Jurkat, Clone E6-1 (cell line): ENCODE measurements around the gene S100A9.
"Not testable (repeated sequence)": the region's sequence is repeated elsewhere in the genome, so short reads cannot be mapped to it uniquely, and the experiment has no call there.

Experiments
- DNase-seq: peaks from one replicate; pipeline ENCODE4 v3.0.0-alpha.2; 2011; ENCODE audit warnings: low read depth, low spot score
- H3K4me3 ChIP-seq: 2 replicates; pipeline ENCODE4 v1.5.1; 2011; ENCODE audit warnings: mild to moderate bottlenecking, low read length, control low read depth, moderate library complexity

S100A9 gene

DNA sequence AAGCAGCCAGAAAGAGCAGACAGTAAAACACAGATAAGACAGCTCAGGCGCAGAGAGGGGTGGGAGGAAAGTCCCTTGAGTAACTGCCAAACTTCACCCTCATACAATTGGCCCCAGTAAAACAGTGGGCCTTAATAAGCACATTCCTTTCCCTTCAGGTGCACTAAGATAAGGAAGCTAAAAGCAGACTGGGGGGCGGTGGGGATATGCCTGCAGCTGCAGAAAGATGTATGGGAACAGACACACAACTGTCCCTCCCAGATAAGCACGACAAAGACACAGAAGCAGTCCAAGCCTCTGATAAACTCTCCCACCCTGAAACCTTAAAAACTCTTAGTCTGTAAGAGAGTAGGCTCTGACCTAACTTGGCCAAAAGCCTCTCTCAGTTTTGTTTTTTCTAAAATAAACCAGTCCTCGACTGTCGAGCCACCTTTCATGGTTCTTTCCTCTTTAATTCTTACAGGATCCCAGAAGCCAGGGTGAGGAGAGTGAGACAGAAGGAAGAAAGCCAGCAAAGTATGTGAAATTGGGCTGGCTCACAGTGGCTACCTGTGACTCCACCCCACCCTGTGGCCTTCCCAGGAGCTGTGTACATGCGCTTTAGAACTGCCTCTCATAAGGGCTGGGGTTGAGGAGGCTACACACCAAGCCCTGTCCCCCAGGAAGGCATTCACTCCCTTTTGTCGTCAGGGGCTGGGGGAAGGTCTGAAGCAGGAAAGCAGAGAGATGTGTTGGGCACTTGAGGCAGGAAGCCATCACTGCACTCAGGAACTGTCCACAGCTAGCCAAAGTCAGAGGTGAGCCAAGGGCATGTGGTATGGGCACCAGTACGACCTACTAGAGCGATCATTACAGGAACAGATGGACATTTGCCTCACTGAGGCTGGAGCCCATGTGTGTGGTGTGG is 13.6 kb upstream of the S100A9 start:
- no peak overlapping the region for H3K4me3 ChIP-seq
- DNase-seq = peak; percentile 64

DNA sequence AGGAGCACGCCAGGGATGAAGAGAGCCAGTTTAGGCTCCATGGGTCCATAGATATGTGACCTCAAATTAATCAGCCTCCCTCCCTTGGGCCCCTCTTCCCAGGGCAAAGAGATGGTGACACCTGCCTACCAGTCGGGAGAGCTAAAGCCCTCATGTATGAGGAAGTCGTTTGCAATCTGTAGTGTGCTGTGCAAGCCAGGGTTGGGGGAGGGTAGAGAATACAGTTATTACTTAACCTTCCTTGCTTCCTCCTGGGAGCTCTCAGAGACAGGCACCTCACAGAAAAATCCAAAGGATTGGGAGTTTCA is 13.0 kb upstream of the S100A9 start:
- peak; percentile 61 for DNase-seq
- no peak overlapping the region for H3K4me3 ChIP-seq

DNA sequence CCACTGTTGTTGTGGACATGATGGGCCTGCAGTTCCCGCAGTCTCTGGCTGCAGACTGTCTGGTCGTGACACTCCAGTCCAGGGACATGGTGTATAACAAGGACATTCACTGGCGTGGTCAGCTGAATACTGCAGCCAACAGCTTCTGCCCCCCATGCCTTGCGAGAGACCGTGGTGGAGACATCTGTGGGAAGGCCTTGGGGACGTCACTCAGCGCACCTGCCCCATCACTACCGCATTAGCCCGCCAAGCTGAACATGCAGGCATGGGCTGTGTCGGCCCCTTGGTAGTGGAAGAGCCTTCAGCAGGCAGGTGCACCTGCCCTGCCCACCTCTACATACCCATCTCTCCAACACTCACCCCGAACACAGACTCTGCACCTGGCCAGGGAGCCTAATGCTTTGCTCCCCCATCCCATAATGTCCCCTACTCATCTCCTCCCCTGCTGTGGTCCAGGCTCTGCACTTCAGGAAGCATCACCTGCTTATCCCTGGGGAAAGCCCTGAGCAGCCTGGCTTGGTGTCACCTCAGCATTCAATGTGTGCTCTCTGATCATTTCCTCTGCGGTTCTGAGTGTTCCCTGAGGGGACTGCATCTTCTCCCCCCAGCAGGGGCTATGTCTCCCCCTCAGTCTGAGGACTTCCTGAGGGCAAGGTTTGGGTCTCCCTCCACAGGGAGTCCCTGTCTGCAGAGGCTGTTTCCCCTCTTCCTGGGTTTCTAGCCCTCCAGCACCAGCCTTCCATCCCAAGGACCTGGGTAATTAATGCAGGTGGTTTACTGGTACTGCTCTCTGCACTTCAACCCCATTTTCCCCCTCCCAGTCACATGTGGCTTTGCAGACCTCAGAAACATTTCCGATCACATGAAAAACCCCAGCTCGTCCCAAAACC is 12.2 kb upstream of the S100A9 start:
- H3K4me3 ChIP-seq = peak overlapping the region; percentile 32
- peak; percentile 68 for DNase-seq

DNA sequence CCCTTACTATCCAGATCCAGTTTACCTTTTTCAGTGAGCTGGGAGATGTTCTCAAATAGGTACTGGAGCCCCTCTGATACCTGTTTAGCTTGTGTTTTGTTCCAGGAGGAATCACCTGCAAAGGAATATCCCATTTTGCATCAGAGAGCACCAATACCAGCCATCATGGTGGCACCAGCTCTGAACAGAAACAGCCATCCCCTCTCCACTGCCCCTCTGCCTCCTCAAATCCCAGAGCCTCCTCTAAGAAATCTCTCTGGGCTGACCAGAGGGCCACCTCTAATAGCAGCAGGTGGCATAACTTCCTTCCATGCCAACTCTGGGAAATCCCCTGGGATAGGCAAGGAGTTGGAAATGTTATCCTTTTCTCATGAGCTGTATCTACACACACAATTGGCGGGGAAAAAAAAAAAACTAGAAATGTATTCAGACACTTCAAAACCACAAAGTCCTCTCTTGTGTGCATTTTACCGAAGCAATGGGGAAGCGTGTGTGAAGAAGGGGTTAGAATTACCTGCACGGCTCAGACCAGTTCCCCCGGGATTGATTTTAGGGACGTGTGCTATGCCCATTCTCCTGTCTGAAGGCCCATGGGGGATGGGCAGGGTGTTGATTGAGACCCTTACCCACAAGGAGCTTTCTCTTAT is 11.5 kb upstream of the S100A9 start:
- peak; percentile 42 for DNase-seq
- peak overlapping the region; percentile 32 for H3K4me3 ChIP-seq

DNA sequence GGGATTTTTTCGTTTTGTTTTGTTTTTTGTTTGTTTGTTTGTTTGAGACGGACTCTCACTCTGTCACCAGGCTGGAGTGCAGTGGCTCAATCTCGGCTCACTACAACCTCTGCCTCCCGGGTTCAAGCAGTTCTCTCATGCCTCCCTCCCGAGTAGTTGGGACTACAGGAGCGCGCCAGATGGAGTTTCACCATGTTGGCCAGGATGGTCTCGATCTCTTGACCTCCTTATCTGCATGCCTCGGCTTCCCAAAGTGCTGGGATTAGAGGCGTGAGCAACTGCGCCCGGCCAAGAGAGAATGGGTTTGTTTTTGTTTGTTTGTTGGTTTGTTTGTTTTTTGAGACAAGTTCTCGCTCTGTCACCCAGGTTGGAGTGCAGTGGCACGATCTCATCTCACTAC is 10.6 kb upstream of the S100A9 start:
- DNase-seq, H3K4me3 ChIP-seq: not testable (repeated sequence)

DNA sequence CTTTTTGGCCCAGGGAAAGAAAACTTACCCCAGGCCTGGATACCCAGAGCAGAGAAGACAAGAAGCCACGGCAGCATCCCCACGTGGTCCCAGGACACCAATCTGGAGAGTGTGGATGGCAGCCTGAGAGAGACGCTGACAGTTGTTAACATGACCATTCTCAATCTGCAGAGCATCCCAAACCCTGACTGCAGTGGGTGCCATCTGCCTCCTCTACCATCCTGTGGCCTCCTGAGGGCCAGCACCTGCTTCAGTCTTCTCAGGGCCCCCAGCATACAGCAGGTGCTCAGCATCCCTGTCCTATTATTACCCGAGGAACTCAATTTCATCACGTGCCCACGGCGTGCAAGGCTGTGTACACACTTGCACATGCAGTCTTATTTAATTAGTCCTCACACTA is 9.8 kb upstream of the S100A9 start:
- DNase-seq = no peak
- no peak overlapping the region for H3K4me3 ChIP-seq

DNA sequence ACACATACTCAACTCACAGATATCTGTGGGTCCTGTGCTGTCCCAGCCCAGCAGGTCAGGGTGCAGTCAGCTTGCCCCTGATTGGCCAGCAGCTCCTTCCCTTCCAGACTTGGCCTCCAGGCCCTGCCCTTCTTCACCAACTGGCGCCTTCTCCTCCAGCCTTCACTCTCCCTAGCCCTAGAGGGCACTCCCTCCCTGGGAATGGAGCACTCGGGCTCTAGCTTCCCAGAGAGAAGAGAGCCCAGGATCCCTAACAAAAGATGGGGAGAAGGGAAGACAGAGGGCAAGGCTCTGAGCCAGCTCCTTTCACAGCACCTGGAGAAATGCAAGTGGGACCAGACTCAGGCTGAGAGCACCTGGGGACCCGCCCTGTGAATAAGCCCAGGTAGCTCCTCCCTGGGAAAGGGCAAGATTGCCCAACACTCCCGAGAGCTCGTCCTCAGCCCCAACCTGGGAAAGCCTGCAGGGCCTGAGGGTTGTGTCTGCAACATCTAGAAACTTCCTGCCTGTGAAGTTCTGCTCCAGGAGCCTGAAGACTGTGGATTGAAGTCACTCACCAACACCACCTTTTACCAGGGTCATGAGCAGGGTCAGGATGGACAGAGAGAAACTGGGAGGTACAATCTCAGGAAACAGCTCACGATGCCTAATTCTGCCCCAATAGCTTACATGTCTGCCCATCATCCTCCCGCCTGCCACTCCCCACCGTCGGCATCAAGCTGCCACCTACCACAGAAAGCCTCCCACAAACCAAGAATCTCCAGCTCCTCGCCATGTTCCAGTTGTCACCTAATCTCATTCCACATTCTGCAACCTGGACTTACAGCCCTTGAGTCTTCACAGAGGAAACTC is 8.9 kb upstream of the S100A9 start, which contains the start of gene PGLYRP4:
PGLYRP4 (minus strand) TSS at position 331 of the 852 bp plus-strand sequence. CDS start 909 bp downstream, outside the sequence.
- no peak within 1 kb of the TSS for H3K4me3 ChIP-seq
- DNase-seq = no peak

DNA sequence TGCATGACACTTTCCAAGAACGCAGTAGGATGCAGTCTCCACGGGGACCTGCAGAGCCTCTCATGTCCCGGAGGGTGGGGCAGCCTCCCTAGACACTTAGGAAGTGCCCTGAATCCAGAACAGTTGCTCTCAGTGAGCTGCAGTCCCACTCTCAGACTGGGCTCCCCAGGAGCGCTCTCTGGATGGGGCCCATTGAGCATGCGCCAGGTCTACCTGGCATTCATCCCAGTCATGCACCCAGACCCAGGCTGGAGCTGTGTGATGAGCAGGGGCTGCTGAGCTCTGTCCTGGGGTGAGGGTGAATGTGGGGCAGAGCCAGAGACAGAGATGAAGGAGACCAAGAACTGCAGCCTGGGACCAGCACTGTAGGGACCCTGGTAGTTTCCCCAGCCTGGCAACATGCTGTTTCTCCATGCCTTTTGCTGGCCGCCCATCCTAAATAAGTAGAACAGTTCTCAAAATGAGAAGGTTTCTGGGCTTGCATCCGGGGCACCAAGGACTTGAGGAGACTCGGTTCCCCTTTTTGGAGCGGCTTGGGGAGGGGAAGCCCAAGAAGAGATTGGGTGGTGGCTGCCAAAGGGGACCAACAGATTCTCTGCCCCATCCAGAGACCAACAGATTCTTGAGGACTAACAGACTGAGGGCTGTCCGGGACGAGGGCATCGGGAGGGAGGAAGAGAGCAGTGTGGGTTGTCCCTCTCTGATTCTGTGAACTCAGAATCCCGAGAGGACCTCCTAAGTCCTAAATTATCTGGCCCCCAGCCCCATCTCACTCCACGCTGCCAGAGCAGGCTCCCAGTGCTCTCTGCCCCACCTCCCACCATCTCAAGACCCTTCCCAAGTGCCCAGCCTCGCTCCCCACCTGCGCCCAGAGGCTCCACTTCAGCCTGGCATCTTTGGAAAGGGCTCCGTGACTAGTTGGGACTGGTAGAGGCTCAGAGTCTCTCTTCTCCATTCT is 8.0 kb upstream of the S100A9 start:
- H3K4me3 ChIP-seq = no peak overlapping the region
- DNase-seq = no peak

DNA sequence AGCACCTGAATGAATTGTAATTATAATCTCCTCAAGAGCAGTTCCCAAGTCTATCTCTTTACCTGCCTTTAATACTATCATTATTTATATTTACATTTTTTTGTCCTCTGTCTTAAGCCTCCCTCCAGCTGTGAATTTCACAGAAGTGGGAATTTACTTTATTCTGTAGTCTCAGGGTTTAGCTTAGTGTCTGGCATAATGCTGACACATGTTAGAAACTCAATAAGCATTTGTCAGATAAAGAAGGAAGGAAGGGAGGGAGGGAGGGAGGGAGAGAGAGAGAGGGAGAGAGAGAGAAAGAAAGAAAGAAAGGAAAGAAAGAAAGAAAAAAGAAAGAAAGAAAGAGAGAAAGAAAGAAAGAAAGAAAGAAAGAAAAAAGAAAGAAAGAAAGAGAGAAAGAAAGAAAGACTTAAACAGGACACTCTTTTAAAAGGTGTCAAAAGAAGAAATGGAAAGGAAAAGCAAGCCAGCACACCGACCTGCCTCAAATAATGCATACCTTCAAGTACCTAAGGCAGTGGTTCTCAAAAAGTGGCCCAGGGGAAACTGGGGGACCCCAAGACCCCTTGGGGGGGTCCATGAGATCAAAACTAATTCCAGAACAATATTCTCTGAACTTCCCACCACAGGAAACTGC is 7.2 kb upstream of the S100A9 start:
- no peak overlapping the region for H3K4me3 ChIP-seq
- no peak for DNase-seq

DNA sequence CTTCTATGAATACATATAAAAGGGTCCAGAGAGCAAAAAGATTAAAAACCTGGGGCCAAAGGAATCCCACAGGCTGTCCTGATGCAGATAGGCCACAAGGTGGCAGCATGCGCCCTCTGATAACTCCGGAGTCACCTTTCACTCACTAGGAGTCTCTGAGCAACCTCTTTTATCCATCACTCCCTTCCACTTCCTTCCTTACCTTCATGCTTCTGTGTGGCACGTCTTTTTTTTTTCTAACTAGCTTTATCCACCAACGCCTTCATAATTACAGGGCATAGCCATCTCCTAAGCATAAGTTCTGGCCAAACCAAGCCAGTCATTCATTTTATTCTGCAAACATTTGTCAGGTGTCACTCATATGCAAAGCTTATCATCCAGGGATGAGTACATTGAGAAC is 5.1 kb upstream of the S100A9 start:
- no peak overlapping the region for H3K4me3 ChIP-seq
- peak; percentile 71 for DNase-seq

DNA sequence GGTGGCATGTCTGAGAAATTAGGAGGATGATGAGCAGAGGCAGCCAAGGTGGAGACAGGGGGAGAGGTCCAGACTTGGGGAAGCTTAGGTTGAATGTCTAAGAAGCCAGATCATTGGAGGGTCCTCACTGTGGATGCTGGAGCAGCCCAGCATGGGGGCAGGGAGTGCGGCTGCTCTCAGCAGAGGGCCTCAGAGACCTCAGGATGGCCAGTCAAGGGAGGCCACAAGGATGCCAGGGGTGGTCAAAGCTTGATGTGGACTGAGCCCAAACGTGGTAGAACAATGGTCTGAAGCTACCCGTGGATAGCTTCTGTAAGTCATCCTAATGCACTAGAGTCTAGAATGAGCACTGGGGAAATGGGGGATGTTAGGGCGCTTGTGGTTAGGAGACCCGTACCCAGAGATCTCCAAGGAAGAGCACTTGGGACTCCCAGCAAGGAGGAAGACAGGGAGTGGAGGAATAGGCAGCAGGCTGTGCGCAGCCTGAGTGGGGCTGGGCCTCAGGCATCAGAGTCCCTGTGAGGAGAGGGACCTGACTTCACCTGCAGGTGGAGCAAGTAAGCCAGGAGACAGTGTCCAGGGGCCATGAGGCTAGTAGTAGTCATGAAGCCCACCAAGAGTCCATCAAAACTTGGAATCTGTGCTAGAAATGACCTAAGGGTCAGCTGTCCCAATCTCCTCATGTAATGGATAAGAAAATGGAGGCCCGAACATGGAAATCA is 4.3 kb upstream of the S100A9 start:
- H3K4me3 ChIP-seq = no peak overlapping the region
- DNase-seq = no peak

DNA sequence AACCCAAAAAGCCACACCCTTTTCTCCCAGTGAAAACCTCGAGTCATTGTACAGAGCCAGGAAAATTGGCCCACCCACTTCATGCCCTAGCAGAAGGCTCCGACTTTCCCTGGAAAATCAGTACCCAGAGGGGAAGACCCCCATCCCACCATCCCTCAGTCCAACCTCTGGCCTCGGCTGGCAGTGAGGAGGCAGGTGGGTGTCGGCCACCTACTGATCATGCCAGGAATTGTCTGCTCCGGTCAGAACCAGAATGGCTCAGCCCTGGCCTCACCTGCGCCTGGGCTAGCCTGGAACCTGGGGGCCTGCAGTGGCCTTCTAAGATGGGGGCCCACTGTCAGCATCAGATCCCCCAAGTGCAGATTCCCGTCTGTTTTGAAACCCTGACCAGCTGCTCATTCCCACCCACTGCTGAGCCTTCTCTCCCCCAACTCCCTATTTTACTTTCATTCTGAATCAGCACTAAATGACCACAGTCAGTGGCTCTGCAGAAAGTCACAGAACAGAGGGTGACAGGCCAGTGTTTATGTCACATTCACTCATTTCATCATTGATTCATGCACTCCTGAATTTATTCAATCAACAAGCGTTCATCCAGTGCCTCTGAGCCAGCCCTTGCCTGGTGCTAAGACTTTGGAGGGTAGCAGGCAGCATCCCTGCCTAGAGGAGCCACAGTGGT is 3.0 kb upstream of the S100A9 start:
- no peak for DNase-seq
- H3K4me3 ChIP-seq = no peak overlapping the region

DNA sequence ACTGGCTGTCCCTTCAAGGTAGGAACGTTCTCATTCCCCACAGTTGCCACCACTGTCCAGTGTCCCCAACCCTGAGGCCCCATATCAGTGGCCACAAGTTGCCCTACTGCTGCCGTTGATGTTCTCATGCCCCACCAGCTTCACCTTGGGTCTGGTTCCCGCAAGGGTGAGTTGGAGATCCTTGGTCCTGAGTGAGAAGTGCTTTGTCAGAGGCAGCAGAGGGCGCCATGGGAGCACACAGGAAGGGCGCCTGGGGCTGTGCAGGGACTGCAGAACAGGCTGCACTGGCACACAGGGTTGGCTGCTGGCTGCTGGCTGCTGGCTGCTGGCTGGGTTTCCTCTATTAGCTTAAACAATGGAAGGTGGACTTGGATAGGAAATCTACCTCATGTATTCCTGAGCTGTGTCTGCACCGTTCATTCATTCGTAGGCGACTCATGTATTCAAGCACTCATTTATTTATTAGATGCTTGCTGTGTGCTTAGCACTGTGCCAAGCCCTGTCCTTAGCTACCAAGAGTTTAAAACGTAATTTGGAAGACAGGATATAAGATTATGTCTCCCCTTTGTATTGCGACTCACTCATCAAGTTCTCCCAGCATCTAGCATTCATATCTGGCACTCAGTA is 2.1 kb upstream of the S100A9 start:
- H3K4me3 ChIP-seq = no peak overlapping the region
- peak; percentile 35 for DNase-seq

DNA sequence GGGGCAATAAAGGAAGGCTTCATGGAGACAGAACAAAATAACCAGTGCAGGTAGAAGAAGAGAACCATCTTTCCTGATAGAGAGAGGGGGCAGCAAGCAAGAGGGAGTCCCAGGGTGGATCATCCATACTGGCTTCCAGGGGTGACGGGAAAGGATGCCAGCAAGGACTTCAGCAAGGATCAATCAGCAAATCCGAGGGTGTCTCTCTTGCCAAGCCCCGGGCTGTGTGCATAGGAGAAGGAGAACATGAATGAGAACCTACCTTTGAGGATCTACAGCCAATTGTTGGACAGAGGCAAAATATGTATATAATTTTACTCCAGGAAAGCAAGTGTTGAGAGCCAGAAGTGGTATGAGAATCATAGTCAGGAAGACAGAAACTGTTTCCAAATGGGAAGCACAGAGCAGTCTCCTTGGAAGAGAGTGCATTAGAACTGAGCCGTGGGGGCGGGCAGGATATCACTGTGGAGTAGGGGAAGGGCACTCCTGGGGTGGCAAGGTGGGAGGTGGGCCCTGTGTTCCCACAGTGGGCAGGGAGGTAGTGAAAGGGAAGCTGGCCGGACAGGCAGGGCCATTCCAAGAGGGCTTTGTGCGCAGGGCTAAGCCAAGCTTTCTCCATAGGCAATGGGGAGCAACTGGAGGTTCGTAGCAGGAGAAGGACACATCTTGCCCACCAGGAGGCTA is 1.1 kb upstream of the S100A9 start:
- no peak overlapping the region for H3K4me3 ChIP-seq

More for the DNA sequence above, 1.1 kb upstream of the S100A9 start:
- no peak for DNase-seq
